HEK293 (cell line): ENCODE results near the gene CRIP2.

Source experiments
- CTCF ChIP-seq: fragments of 450-650 bp; formaldehyde crosslinking; IDR thresholded peaks from 2 replicates; pipeline ENCODE4 v1.5.1; 2016; ENCODE audit warnings: missing biosample characterization, missing genetic modification characterization
- KLF16 ChIP-seq: fragments of 450-650 bp; formaldehyde crosslinking; IDR thresholded peaks from 2 replicates; pipeline ENCODE4 v1.5.1; 2017; ENCODE audit warnings: missing biosample characterization, missing genetic modification characterization
- REST ChIP-seq: fragments of 450-650 bp; formaldehyde crosslinking; IDR thresholded peaks from 2 replicates; pipeline ENCODE4 v1.5.1; 2016; ENCODE audit warnings: missing biosample characterization, missing genetic modification characterization
- SP2 ChIP-seq: fragments of 450-650 bp; formaldehyde crosslinking; IDR thresholded peaks from 2 replicates; pipeline ENCODE4 v1.5.1; 2016; ENCODE audit warnings: missing biosample characterization, missing genetic modification characterization
- ZBTB44 ChIP-seq: fragments of 450-650 bp; IDR thresholded peaks from 2 replicates; pipeline ENCODE4 v1.5.1; 2018; ENCODE audit warnings: missing biosample characterization, mild to moderate bottlenecking, missing genetic modification characterization
- ZNF335 ChIP-seq: fragments of 450-650 bp; formaldehyde crosslinking; conservative IDR thresholded peaks from 2 replicates; pipeline ENCODE4 v1.5.1; 2016; ENCODE audit warnings: missing biosample characterization, missing genetic modification characterization
- ZNF791 ChIP-seq: fragments of 450-650 bp; formaldehyde crosslinking; IDR thresholded peaks from 2 replicates; pipeline ENCODE4 v1.5.1; 2016; ENCODE audit warnings: missing biosample characterization, missing genetic modification characterization

- no peak for TF ChIP-seq REST (tag by site-specific recombination)
- TF ChIP-seq ZNF335 (tag by site-specific recombination) = no peak
- no peak for TF ChIP-seq CTCF (tag by site-specific recombination)
- no peak for TF ChIP-seq SP2 (tag by site-specific recombination)
- no peak for TF ChIP-seq ZNF791 (tag by site-specific recombination)
- no peak for TF ChIP-seq KLF16 (tag by site-specific recombination)
- no peak for TF ChIP-seq ZBTB44
Observed at GRCh38 chr14:105501504-105502291, 27.1 kb downstream of the CRIP2 start.
